ENCODE measurements around the gene ALDH4A1.

Gene ALDH4A1, protein sequence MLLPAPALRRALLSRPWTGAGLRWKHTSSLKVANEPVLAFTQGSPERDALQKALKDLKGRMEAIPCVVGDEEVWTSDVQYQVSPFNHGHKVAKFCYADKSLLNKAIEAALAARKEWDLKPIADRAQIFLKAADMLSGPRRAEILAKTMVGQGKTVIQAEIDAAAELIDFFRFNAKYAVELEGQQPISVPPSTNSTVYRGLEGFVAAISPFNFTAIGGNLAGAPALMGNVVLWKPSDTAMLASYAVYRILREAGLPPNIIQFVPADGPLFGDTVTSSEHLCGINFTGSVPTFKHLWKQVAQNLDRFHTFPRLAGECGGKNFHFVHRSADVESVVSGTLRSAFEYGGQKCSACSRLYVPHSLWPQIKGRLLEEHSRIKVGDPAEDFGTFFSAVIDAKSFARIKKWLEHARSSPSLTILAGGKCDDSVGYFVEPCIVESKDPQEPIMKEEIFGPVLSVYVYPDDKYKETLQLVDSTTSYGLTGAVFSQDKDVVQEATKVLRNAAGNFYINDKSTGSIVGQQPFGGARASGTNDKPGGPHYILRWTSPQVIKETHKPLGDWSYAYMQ

GRCh38 chr1:18902523-18903290 is at the start of gene ALDH4A1:
ALDH4A1 (minus strand) TSS chr1:18902555; CDS start chr1:18902523, 32 bp downstream.
- DNase-seq: peak; percentile 73

DNA sequence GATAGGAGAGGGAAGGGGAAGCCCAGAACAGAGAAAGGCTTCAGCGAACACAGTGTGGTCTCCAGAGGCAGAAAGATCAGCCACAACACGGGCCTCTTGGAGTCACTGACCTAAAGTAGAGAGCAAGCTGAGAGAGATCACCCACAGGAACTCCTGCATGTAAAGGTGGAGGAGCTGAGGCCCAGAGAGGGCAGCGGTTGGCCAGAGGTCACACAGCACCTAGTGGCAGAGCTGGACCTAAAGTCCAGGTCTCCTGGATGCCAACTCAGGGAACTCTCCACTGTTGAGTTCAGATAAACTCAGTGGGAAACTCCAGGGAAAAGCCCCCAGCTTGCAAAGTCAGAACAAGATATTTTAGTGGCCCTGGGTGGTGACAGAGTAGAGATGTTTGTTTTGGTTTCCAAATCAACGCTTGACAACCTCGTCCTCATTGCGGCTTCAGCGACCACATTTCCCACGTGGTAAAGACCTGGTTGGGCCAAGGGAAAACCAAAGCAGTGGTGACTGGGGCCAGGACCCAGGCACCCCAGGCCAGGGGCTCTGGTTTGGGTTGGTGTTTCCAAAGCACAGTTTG is 49.5 kb upstream of the ALDH4A1 start:
- DNase-seq: no peak

DNA sequence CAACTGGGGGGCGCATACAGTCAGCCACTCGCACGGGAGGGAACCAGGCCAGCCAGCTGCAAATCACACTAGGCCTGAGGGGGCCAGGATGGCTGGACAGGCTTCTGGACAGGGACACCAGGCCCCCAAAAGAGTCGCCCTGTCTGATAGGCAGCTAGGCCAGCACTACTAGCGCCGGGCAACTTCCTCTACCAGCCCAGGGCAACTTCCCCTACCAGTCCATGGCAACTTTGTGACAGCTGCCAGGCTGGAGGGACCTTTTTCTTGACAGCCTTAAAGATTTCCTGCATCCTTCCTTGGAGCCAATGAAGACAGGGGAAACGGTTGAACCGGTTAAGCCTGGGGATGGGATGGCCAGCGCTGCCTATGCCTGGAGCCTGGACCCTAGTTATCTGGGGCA is 49.1 kb upstream of the ALDH4A1 start:
- DNase-seq: no peak

GRCh38 chr1:18950401-18951026 is 48.2 kb upstream of the ALDH4A1 start:
- no peak for DNase-seq

DNA sequence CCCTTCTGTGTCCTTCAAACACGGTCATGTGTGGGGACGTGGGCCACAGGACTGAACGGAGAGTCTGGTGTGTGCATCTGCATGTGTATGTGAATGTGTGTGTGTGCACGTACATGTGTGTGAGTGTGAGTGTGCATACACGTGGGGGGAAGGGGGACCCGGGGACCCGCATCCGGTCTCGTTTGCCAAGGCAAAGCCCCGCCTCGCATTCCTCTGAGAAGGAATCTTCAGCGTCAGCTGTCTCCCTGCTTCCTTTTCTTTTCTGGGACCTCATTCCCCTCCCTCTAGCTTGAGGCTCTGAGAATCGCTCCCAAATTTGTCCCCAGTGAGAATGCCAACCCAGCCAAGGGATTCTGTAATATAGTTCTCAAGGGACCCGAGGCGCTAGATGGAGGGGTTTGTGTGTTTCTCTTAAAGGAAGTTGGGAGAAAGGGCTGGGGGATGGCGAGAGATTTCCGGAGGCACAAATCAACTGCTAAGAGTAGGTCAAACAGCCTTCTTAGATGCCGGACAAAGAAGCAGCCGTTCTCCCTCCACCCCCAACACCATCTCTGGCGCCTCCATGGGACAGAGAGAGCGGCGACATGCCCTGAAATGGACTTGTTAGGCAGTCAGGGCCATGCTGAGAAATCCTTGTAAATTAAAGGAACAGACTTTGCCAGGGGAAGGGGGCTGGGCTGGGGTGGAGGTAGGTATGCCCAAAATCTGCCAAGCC is 47.5 kb upstream of the ALDH4A1 start:
- no peak for DNase-seq

DNA sequence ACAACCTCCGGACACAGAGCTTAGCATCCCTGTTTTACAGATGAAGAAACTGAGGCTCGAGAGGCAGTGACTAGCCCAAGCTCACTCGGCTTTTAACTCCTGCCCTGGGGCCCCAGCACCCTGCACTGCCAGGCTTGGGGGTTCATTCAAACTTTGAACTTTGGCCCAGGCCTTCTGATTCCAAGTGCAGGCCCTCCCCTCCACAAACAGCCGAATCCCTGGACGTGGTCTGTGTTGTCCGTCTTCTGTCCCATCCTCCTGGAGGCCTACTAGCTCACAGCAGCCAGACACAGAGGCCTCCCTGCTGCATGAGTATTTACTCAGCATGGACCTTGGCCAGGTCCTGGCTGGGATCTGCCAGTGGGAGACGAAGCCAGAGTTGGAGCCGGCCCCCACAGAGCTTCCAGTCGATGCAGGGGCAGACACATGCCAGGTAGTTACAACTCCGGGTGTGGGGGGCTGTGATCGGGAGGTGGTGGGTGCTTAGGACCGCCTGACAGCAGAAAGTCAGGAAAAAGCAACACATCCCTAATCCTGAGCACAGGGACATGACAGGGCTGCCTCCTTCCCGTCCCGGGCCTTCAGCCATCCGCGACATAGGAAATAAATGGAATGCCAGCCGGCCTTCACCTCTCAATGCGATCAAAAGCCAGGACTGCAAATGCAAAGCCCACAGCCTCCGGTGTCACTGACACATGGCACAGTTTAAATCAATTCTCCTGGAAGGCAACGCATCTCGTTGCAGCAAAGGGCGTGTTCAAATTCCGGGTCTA is 46.7 kb upstream of the ALDH4A1 start:
- DNase-seq: no peak

- no peak for DNase-seq
Observed at GRCh38 chr1:18948048-18948912, 45.9 kb upstream of the ALDH4A1 start.

- no peak for DNase-seq
Observed at GRCh38 chr1:18947570-18947969, 45.2 kb upstream of the ALDH4A1 start.

DNA sequence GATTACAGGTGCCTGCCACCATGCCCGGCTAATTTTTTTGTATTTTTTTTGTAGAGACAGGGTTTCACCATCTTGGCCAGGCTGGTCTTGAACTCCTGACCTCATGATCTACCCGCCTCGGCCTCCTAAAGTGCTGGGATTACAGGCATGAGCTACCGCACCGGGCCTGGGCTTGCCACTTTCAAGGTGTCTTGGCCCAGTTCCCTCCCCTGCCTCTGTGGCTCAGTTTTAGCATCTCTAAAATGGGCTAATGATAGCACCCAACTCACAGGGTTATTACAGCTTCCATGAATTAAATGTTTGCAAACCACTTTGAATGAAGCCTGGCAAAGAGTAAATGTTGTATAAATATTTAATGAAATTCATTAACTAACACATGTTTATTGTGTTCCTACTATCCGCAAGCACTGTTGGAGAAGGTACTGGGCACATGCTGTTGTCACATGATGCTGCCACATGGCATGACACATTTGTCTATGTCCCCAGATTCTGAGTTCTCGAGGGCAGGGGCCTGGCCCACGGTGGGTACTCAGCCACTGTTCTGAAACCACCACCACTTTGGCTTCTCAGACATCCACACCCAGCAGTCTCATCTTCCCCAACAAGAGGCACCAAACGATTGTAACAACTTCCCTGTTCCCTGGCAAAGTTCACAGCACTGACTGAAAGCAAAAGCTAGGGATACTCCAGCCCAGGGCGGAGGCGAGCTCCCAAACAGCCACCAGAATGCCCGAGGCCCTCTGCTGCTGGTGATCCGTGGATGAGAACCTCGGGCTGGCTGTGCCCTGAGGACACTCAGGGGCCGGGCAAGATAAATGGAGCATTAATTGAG is 44.4 kb upstream of the ALDH4A1 start:
- DNase-seq: no peak

DNA sequence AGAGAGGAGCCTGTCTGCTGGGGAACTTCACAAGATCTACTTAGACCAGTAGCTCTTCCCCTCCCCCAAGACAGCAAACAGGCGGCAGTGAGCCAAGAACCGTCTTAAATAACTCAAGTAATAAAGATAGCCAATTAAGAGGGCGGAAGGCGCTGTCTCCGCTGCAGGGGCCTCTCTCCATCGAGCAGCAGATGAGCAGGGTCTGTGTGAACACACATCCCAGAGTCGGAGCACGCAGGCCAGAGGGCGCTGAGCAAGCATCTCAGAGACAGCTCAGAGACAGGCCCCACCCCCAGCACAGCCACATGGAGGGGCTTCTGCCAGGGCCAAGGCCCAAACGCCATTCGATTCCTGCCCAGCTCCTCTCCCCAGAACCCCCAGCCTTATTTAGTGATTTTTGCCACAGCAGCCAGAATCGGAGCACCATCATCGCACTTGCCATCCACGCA is 43.1 kb upstream of the ALDH4A1 start:
- no peak for DNase-seq

DNA sequence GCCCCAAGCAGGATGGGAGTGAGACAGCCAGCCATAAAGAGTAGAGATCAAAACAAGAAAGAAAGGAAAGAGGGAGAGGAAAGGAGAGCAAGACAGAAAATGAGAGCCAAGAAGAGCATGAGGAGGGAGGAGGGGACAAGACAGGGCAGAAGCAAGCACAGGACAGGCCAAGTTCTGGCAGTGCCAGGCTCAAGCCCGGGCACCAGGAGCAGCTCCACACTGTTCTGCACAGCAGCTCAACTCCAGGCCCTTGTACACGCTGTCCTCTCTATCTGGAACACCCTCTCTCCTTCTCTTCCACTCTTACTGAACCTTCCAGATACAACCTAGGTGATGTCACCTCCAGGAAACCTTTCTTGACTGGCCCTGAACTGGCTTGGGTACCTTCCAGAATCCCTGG is 42.5 kb upstream of the ALDH4A1 start:
- DNase-seq: no peak

DNA sequence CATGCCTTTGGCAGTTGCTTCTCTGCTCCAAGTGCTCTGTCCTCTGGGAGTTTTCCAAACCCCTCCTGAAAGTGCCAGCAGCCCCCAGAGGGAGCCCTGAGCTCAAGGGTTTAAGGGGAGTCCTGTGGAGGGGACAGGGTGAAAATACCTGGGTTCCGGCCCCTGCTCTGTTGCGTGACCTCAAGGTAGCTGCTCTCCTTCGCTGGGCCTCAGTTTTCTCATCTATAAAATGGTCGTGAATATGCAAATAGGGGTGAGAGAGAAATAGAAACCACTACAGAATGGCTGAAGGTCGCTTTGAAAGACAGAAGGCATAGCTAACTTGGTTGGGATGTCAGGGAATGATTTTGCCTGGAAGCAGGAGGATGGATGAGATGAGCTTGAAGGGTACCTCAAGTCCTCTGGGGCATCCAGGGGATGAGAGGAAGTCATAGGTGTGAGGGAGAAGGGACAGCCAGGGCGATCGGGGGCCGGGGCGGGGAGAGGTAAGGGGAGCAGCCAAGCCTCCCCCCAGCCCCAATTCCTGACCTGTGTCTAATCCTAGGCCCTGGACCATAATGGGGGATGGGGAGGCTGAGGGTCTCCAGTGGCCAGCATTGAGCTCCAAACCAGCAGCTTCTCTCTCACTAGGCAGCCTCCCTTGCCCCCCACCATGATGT is 41.7 kb upstream of the ALDH4A1 start:
- DNase-seq: no peak

DNA sequence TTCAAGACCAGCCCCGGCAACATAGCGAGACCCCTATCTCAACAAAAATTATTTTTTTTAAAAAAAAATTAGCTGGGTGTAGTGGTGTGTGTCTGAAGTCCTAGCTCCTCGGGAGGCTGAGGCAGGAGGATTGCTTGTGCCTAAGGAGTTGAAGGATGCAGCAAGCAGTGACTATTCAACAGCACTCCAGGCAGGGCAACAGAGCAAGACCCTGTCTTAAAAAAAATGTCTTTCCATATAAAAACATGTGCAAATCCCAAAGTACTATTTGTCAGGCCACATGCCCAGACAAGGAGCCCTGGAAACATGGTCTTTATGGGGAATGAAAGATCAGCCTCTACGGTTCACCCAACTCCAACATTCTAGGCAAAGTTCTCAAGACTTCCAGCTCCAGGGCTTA is 40.8 kb upstream of the ALDH4A1 start:
- DNase-seq: no peak

GRCh38 chr1:18942340-18942739 is 40.0 kb upstream of the ALDH4A1 start:
- no peak for DNase-seq

DNA sequence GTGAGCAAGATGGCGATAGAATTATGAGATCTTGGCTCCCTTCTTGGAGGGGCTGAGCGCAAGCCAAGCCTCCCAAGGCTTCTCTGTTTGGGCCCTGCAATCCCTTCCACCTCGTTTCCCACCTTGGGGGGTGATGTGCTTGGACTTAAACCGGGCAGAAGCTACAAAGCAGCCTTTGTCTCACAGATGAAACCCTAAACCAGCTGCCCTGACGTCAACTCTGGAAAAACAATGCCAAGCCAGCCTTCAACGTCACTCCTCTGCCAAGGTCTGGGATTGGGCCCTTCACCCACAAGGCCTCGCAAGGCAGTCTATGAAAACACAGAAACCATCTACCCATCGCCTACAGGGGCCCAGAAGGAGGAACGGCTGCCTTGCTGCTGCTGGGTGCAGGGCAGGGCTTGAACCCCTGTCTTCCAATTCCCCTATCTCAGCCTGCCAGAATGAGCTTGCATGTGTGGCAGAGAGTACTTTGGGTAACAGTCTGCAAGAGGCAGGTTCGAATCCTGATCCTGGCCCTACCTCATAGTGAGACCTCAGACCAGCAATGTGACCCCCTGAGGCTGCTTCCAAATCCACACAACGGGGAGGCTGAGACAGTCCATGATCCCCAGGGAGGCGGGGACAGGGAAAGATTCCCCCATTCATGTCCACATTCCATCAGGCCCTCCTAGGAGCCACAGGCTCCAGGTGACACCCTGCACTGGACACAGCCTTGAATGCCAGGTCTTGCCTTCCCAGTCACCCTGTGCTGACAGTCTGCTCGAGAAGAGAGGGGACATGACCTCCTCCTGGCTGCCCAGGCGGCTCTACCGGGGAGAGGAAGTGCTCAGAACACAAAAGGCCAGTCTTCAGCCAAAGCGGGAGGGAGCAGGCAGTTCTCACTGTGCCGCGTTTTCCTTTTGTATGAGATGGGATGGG is 39.1 kb upstream of the ALDH4A1 start:
- peak; percentile 20 for DNase-seq

GRCh38 chr1:18940303-18941020 is 38.1 kb upstream of the ALDH4A1 start:
- DNase-seq: no peak
